ENCODE results near the gene NEDD4L. TPM values are rescaled to one million over a fixed set of nuclear protein-coding genes. Genes with fewer than 3 reads are reported as not detected.

Gene NEDD4L
- total and polyA plus RNA-seq, 10 of the 15 experiments (the other 5 are each of a cell fraction or from before 2014, with no cell fraction given): 7.4 to 24.0 (median 17.7) TPM

GRCh38 chr18:58110398-58110797 is 66.4 kb downstream of the NEDD4L start (continued):
- TF ChIP-seq ZNF592 (IDR thresholded peaks at IDR 0.05) (no peak), ATF2 (IDR thresholded peaks at IDR 0.05; ENCODE audit: low read length) (no peak), NFYB (IDR thresholded peaks at IDR 0.05; ENCODE audit: insufficient read depth, low read depth, low read length) (no peak), NBN (IDR thresholded peaks at IDR 0.05) (no peak), STAT3 (IDR thresholded peaks at IDR 0.05; ENCODE audit: low read depth, low read length) (no peak), IKZF1 (conservative IDR thresholded peaks at IDR 0.05) (peak; percentile 78), SUZ12 (IDR thresholded peaks at IDR 0.05; ENCODE audit: unreplicated experiment) (no peak), HDGF (IDR thresholded peaks at IDR 0.05) (no peak), SREBF2 (IDR thresholded peaks at IDR 0.05; ENCODE audit: low read length) (no peak), JUND (IDR thresholded peaks at IDR 0.05; ENCODE audit: low read depth, low read length) (no peak), BHLHE40 (IDR thresholded peaks at IDR 0.05; ENCODE audit: borderline replicate concordance in 1 of 2, low read depth in 2 of 2, low read length in 1 of 2) (peak in 1 of 2 experiments; percentile 60; a peak in 1 of 4 replicates), TCF12 (IDR thresholded peaks at IDR 0.05; ENCODE audit: low read depth, low read length) (no peak), LARP7 (IDR thresholded peaks at IDR 0.05) (no peak), IKZF2 (IDR thresholded peaks at IDR 0.05) (peak; percentile 65 to 72; a peak in 2 of 4 replicates), KDM1A (IDR thresholded peaks at IDR 0.05; ENCODE audit: borderline replicate concordance) (no peak), ZBTB11 (CRISPR knock-in tag; IDR thresholded peaks at IDR 0.05) (no peak), TCF7 (IDR thresholded peaks at IDR 0.05; ENCODE audit: borderline replicate concordance) (no peak), GABPA (IDR thresholded peaks at IDR 0.05; ENCODE audit: low read depth) (no peak), ZNF274 (IDR thresholded peaks at IDR 0.05; ENCODE audit: insufficient read depth, insufficient read length) (no peak), MYB (IDR thresholded peaks at IDR 0.05; ENCODE audit: borderline replicate concordance, low read depth, low read length) (no peak), BACH1 (IDR thresholded peaks at IDR 0.05; ENCODE audit: borderline replicate concordance) (no peak; the same call in 1 of the 2 replicates), CHD1 (IDR thresholded peaks at IDR 0.05; ENCODE audit: low read depth, low read length) (no peak), KAT2A (conservative IDR thresholded peaks at IDR 0.05; ENCODE audit: control insufficient read depth, low read depth, low read length) (no peak), MTA3 (IDR thresholded peaks at IDR 0.05; ENCODE audit: borderline replicate concordance, low read length) (no peak)
